Stimulated activated CD4-positive, alpha-beta T cell treated with anti-CD3 and anti-CD28 coated beads, Interleukin-4, amount 100 ng/mL, for 4 hours (primary cell): ENCODE data around the gene MARCHF10.

Experiments used
- DNase-seq, 2 experiments: peaks; one replicate each; pipeline ENCODE4 v3.0.0-alpha.2; 2020

The MARCHF10 gene

GRCh38 chr17:62749926-62750325 is 58.2 kb downstream of the MARCHF10 start:
- DNase-seq = no peak

GRCh38 chr17:62746941-62747340 is 61.2 kb downstream of the MARCHF10 start:
- DNase-seq = no peak

GRCh38 chr17:62745806-62746205 is 62.3 kb downstream of the MARCHF10 start:
- no peak for DNase-seq

- DNase-seq = no peak
Measured at GRCh38 chr17:62744259-62744658, 63.9 kb downstream of the MARCHF10 start.

- no peak for DNase-seq
Measured at GRCh38 chr17:62741290-62741689, 66.8 kb downstream of the MARCHF10 start.

- no peak for DNase-seq
Measured at GRCh38 chr17:62739645-62740388, 68.3 kb downstream of the MARCHF10 start.

GRCh38 chr17:62738281-62738680 is 69.8 kb downstream of the MARCHF10 start:
- DNase-seq = no peak

- DNase-seq = no peak
Measured at GRCh38 chr17:62737513-62737912, 70.6 kb downstream of the MARCHF10 start.

GRCh38 chr17:62735044-62735651 is 73.0 kb downstream of the MARCHF10 start:
- DNase-seq = no peak

- DNase-seq = no peak
Measured at GRCh38 chr17:62732125-62732524, 76.0 kb downstream of the MARCHF10 start.

- DNase-seq = no peak
Measured at GRCh38 chr17:62727916-62728672, 80.0 kb downstream of the MARCHF10 start.

- no peak for DNase-seq
Measured at GRCh38 chr17:62725791-62726249, 82.3 kb downstream of the MARCHF10 start.

GRCh38 chr17:62724398-62725146 is 83.5 kb downstream of the MARCHF10 start:
- DNase-seq = peak; percentile 70 to 89

- no peak for DNase-seq
Measured at GRCh38 chr17:62723842-62724241, 84.3 kb downstream of the MARCHF10 start.

GRCh38 chr17:62722625-62723024 is 85.5 kb downstream of the MARCHF10 start:
- no peak for DNase-seq

GRCh38 chr17:62720126-62720850 is 87.8 kb downstream of the MARCHF10 start:
- DNase-seq = no peak

- no peak for DNase-seq
Measured at GRCh38 chr17:62719586-62719985, 88.5 kb downstream of the MARCHF10 start.

GRCh38 chr17:62718429-62718828 is 89.7 kb downstream of the MARCHF10 start:
- DNase-seq = no peak

- DNase-seq = no peak
Measured at GRCh38 chr17:62717889-62718288, 90.2 kb downstream of the MARCHF10 start.

GRCh38 chr17:62717589-62717855 is 90.6 kb downstream of the MARCHF10 start:
- no peak for DNase-seq

GRCh38 chr17:62716834-62717588 is 91.1 kb downstream of the MARCHF10 start:
- DNase-seq = no peak

GRCh38 chr17:62715882-62716390 is 92.2 kb downstream of the MARCHF10 start:
- DNase-seq = no peak
